Measurements from ENCODE around the gene BATF. TPM values are rescaled to one million over a fixed set of nuclear protein-coding genes. Genes with fewer than 3 reads are reported as not detected.

BATF gene
- total and polyA plus RNA-seq, 2 donors (not counting 1 experiment from before 2014, with no cell fraction given), result 12.8 to 16.4 TPM

DNA sequence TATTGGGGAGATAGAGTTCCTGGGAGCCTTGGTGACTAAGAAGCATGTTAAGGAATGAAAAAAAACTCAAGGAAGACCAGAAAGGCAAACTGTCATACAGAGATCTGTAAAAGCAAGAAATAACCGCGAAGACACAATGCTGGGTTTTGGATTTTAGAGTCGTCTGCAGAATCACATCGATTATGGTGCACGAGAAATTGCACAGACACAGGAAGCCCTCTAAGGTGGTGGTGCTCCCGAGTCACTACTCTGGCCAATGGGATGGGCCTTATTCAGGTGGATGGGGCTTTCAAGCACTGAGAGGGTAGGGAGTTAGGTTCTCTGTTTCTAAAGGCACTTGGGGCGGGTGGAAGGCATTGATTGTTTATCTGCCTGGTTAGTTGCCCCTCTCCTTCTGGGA, 45.9 kb downstream of the BATF start:
- no peak for DNase-seq
- intact Hi-C loops (cut with micrococcal nuclease), result no loop called here
- no peak overlapping the region for H3K4me3 Mint-ChIP-seq
- ATAC-seq (ENCODE audit: low read depth), result no peak
- TF ChIP-seq EZH2 (IDR thresholded peaks at IDR 0.05; ENCODE audit: borderline replicate concordance, insufficient read depth, low read depth, low read length, poor library complexity, severe bottlenecking), result no peak
- TF ChIP-seq, protein P1, sequence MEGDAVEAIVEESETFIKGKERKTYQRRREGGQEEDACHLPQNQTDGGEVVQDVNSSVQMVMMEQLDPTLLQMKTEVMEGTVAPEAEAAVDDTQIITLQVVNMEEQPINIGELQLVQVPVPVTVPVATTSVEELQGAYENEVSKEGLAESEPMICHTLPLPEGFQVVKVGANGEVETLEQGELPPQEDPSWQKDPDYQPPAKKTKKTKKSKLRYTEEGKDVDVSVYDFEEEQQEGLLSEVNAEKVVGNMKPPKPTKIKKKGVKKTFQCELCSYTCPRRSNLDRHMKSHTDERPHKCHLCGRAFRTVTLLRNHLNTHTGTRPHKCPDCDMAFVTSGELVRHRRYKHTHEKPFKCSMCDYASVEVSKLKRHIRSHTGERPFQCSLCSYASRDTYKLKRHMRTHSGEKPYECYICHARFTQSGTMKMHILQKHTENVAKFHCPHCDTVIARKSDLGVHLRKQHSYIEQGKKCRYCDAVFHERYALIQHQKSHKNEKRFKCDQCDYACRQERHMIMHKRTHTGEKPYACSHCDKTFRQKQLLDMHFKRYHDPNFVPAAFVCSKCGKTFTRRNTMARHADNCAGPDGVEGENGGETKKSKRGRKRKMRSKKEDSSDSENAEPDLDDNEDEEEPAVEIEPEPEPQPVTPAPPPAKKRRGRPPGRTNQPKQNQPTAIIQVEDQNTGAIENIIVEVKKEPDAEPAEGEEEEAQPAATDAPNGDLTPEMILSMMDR (IDR thresholded peaks at IDR 0.05), result no peak
- CTCF ChIA-PET, result interaction anchor here (1.2 kb wide), 1 partner anchor 89 kb away, joined by 4 read pairs; no protein-coding TSS in a partner anchor
- no peaks in the 10 kb centered on the region for H3K4me1 Mint-ChIP-seq
- no peaks in the 10 kb centered on the region for H3K79me2 ChIP-seq (ENCODE audit: control insufficient read depth, insufficient read depth, low read length)
- H3K36me3 ChIP-seq (replicated peaks in 1 of 2; ENCODE audit: control extremely low read depth in 1 of 2, control insufficient read depth in 1 of 2, extremely low read depth in 1 of 2, insufficient read depth in 2 of 2, low read length in 1 of 2), result no peaks in the 10 kb centered on the region
- H3K27me3 ChIP-seq (replicated peaks in 1 of 4; ENCODE audit: control extremely low read depth in 1 of 4, control insufficient read depth in 3 of 4, insufficient read depth in 4 of 4, low read length in 3 of 4), result peaks cover 0 to under 1% (median 0%) of the 10 kb centered on the region in 4 experiments
- WGBS (ENCODE audit: insufficient coverage), result 98% methylated on average over 6 of the region's 7 CpGs
- no peaks in the 10 kb centered on the region for H3K9me3 Mint-ChIP-seq (ENCODE audit: insufficient read depth)
- no peaks in the 10 kb centered on the region for H3K4me1 ChIP-seq (ENCODE audit: control insufficient read depth in 2 of 2, insufficient read depth in 2 of 2, low read length in 2 of 2)
- no peak overlapping the region for H3K9ac ChIP-seq (ENCODE audit: low read length)
- H4K20me1 ChIP-seq (ENCODE audit: control insufficient read depth, insufficient read depth, low read length, poor library complexity, severe bottlenecking), result no peaks in the 10 kb centered on the region
- H3K4me2 ChIP-seq (replicated peaks; ENCODE audit: low read depth, low read length, poor library complexity, severe bottlenecking), result no peak overlapping the region
- H3K27me3 Mint-ChIP-seq, result no peaks in the 10 kb centered on the region
- no peak overlapping the region for H2AFZ ChIP-seq (ENCODE audit: insufficient read depth, low read depth, low read length, poor library complexity, severe bottlenecking)
- H3K4me3 ChIP-seq (ENCODE audit: control extremely low read depth in 1 of 5, extremely low read depth in 1 of 5, insufficient read depth in 1 of 5, low read depth in 2 of 5, low read length in 4 of 5), result no peak overlapping the region
- POLR2A ChIA-PET, result no interaction called here
- H3K27ac ChIP-seq (ENCODE audit: low read length in 2 of 2), result no peak overlapping the region
- no peaks in the 10 kb centered on the region for H3K9me3 ChIP-seq (ENCODE audit: control extremely low read depth in 1 of 3, control insufficient read depth in 2 of 3, insufficient read depth in 1 of 3, low read length in 2 of 3)
- H3K27ac Mint-ChIP-seq, result no peak overlapping the region

DNA sequence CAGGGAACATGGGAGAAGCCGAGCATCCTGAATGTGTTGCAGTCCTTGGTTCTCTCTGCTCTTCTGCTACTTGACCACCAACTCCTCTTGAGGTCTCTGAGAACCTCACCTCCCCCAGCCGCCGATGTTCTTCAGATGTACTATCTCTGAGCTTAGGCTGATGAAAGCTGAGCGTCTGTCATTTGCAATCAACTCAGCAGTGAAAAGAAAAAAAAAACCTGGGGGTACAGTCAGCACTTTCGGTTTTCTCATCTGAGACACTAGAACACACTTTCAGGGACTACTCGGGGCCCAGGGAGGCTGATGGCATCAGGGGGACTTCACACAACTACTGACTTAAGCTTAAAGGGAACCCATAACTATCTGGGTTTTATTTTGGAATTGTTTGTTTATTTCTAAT, 46.5 kb downstream of the BATF start:
- ATAC-seq (ENCODE audit: low read depth) (no peak), DNase-seq (no peak)
- no peak overlapping the region for H3K9ac ChIP-seq (ENCODE audit: low read length)
- 92% methylated on average over 5 of the region's 6 CpGs for WGBS (ENCODE audit: insufficient coverage)
- H3K4me1 ChIP-seq (ENCODE audit: control insufficient read depth in 2 of 2, insufficient read depth in 2 of 2, low read length in 2 of 2), result no peaks in the 10 kb centered on the region
- H3K4me2 ChIP-seq (replicated peaks; ENCODE audit: low read depth, low read length, poor library complexity, severe bottlenecking), result no peak overlapping the region
- Mint-ChIP-seq H3K4me3 (no peak overlapping the region), H3K4me1 (no peaks in the 10 kb centered on the region), H3K9me3 (ENCODE audit: insufficient read depth) (no peaks in the 10 kb centered on the region), H3K27me3 (no peaks in the 10 kb centered on the region), H3K27ac (no peak overlapping the region)
- CTCF ChIA-PET, result interaction anchor here (1.2 kb wide), 1 partner anchor 88 kb away, joined by 4 read pairs; no protein-coding TSS in a partner anchor
- POLR2A ChIA-PET, result no interaction called here
- intact Hi-C loops (cut with micrococcal nuclease), result no loop called here
- H3K9me3 ChIP-seq (ENCODE audit: control extremely low read depth in 1 of 3, control insufficient read depth in 2 of 3, insufficient read depth in 1 of 3, low read length in 2 of 3), result no peaks in the 10 kb centered on the region
- no peak overlapping the region for H2AFZ ChIP-seq (ENCODE audit: insufficient read depth, low read depth, low read length, poor library complexity, severe bottlenecking)
- H3K27ac ChIP-seq (ENCODE audit: low read length in 2 of 2), result no peak overlapping the region
- H4K20me1 ChIP-seq (ENCODE audit: control insufficient read depth, insufficient read depth, low read length, poor library complexity, severe bottlenecking), result no peaks in the 10 kb centered on the region
- no peak overlapping the region for H3K4me3 ChIP-seq (ENCODE audit: control extremely low read depth in 1 of 5, extremely low read depth in 1 of 5, insufficient read depth in 1 of 5, low read depth in 2 of 5, low read length in 4 of 5)
- H3K36me3 ChIP-seq (replicated peaks in 1 of 2; ENCODE audit: control extremely low read depth in 1 of 2, control insufficient read depth in 1 of 2, extremely low read depth in 1 of 2, insufficient read depth in 2 of 2, low read length in 1 of 2), result no peaks in the 10 kb centered on the region
- H3K79me2 ChIP-seq (ENCODE audit: control insufficient read depth, insufficient read depth, low read length), result no peaks in the 10 kb centered on the region
- TF ChIP-seq, protein P1 (IDR thresholded peaks at IDR 0.05), result no peak
- TF ChIP-seq EZH2 (IDR thresholded peaks at IDR 0.05; ENCODE audit: borderline replicate concordance, insufficient read depth, low read depth, low read length, poor library complexity, severe bottlenecking), result no peak
- peaks cover 0 to 2% (median 0%) of the 10 kb centered on the region in 4 experiments for H3K27me3 ChIP-seq (replicated peaks in 1 of 4; ENCODE audit: control extremely low read depth in 1 of 4, control insufficient read depth in 3 of 4, insufficient read depth in 4 of 4, low read length in 3 of 4)

Measured in B cell (primary cell).